Panc1 (cell line): ENCODE measurements around the gene G6PC3.

Source experiments
- TCF7L2 ChIP-seq: IDR thresholded peaks from 2 replicates; pipeline ENCODE4 v1.6.1; 2011; ENCODE audit warnings: mild to moderate bottlenecking, low read depth, low read length, inconsistent platforms
- TF ChIP-seq, protein P1 (sequence below): fragments of 450-650 bp; IDR thresholded peaks from 2 replicates; pipeline ENCODE4 v1.5.1; 2017; ENCODE audit warnings: mild to moderate bottlenecking
- TF ChIP-seq, protein P2 (sequence below), 2 experiments: IDR thresholded peaks; 2 replicates each; pipeline ENCODE4 v1.6.1; 2011 to 2012; ENCODE audit warnings: low read depth in 2 of 2, control low read depth in 1 of 2, low read length in 1 of 2, mild to moderate bottlenecking in 1 of 2, moderate library complexity in 1 of 2; ENCODE audit not compliant: insufficient read depth in 1 of 2

DNA sequence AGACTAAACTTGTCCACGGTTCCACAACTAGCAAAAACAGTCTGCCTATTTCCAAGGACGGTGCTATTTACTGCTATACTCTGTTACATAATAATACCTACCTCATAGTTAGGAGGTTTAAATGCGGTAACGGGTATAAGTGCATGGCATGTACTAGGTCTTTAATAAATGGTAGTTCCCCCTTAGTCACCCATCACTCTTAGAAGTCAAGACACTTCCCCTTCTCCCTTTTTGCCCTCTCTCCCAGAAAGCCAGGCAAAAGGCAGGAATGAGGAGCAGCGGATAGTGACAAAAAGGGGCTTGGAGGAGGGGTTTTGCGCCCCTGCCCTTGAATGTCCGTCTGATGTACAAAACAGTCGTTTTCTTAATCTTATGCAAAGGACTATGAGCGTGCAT is 3.0 kb upstream of the G6PC3 start:
- TF ChIP-seq, protein P1, sequence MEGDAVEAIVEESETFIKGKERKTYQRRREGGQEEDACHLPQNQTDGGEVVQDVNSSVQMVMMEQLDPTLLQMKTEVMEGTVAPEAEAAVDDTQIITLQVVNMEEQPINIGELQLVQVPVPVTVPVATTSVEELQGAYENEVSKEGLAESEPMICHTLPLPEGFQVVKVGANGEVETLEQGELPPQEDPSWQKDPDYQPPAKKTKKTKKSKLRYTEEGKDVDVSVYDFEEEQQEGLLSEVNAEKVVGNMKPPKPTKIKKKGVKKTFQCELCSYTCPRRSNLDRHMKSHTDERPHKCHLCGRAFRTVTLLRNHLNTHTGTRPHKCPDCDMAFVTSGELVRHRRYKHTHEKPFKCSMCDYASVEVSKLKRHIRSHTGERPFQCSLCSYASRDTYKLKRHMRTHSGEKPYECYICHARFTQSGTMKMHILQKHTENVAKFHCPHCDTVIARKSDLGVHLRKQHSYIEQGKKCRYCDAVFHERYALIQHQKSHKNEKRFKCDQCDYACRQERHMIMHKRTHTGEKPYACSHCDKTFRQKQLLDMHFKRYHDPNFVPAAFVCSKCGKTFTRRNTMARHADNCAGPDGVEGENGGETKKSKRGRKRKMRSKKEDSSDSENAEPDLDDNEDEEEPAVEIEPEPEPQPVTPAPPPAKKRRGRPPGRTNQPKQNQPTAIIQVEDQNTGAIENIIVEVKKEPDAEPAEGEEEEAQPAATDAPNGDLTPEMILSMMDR: no peak
- TF ChIP-seq TCF7L2: no peak
- TF ChIP-seq, protein P2, sequence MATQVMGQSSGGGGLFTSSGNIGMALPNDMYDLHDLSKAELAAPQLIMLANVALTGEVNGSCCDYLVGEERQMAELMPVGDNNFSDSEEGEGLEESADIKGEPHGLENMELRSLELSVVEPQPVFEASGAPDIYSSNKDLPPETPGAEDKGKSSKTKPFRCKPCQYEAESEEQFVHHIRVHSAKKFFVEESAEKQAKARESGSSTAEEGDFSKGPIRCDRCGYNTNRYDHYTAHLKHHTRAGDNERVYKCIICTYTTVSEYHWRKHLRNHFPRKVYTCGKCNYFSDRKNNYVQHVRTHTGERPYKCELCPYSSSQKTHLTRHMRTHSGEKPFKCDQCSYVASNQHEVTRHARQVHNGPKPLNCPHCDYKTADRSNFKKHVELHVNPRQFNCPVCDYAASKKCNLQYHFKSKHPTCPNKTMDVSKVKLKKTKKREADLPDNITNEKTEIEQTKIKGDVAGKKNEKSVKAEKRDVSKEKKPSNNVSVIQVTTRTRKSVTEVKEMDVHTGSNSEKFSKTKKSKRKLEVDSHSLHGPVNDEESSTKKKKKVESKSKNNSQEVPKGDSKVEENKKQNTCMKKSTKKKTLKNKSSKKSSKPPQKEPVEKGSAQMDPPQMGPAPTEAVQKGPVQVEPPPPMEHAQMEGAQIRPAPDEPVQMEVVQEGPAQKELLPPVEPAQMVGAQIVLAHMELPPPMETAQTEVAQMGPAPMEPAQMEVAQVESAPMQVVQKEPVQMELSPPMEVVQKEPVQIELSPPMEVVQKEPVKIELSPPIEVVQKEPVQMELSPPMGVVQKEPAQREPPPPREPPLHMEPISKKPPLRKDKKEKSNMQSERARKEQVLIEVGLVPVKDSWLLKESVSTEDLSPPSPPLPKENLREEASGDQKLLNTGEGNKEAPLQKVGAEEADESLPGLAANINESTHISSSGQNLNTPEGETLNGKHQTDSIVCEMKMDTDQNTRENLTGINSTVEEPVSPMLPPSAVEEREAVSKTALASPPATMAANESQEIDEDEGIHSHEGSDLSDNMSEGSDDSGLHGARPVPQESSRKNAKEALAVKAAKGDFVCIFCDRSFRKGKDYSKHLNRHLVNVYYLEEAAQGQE (IDR thresholded peaks at IDR 0.05; ENCODE audit: insufficient read depth in 1 of 2, low read depth in 2 of 2, low read length in 1 of 2): no peak
